ENCODE measurements around the gene THOC6.

- TF ChIP-seq ZBTB17 (tag by site-specific recombination; IDR thresholded peaks at IDR 0.05) (0 out of 2 replicates have a peak, but pooled peaks have one; percentile 30), CTCF (tag by site-specific recombination; IDR thresholded peaks at IDR 0.05) (no peak), HOXA7 (CRISPR knock-in tag; IDR thresholded peaks at IDR 0.05; ENCODE audit: borderline replicate concordance) (no peak), ZNF629 (tag by site-specific recombination; IDR thresholded peaks at IDR 0.05) (no peak), ZNF18 (tag by site-specific recombination; IDR thresholded peaks at IDR 0.05) (no peak), ZNF501 (tag by site-specific recombination; IDR thresholded peaks at IDR 0.05) (no peak), ATF2 (tag by site-specific recombination; IDR thresholded peaks at IDR 0.05; ENCODE audit: low read depth) (no peak), ZNF16 (tag by site-specific recombination; IDR thresholded peaks at IDR 0.05; ENCODE audit: low read depth) (no peak), BCL6B (tag by site-specific recombination; IDR thresholded peaks at IDR 0.05) (no peak)
Measured at GRCh38 chr16:3047387-3047720, 23.5 kb downstream of the THOC6 start.

Measured in HEK293 (cell line).